ENCODE results near the gene RPS18.
A peak's percentile ranks its signal among the peaks of the same experiment; 100 is the strongest.
"Not testable (repeated sequence)": the region's sequence is repeated elsewhere in the genome, so short reads cannot be mapped to it uniquely, and the experiment has no call there.

RPS18 gene

DNA sequence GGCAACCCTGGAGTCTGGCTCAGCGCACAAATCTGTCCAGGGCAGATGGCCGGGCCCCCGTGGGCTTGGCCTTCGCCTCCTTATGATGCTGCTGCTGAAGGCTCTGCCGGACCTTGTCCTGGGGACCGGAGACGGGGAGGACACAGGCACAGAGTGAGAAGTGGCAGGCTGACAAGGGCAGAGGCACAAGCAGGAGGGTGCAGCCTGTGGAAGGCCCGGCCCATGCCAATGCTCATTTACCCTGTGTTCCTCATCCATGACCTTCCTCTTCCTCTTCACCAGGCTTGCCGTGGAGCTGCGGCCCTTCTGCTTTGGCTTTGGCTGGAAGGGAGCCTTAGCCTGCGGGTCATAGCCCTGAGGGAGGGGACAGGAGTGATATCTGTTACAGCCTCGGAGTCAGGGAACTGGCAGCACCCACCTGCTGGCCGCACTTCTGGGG, 7.4 kb downstream of the RPS18 start:
- Histone ChIP-seq H3K9ac (ENCODE audit: low read length) (no peak overlapping the region), H3K27ac (ENCODE audit: low read depth, low read length) (no peak overlapping the region), H3K4me3 (ENCODE audit: low read depth, low read length) (no peak overlapping the region), H3K36me3 (ENCODE audit: control insufficient read depth, insufficient read depth, low read length) (peaks cover 78% of the 10 kb centered on the region), H3K27me3 (ENCODE audit: control insufficient read depth, insufficient read depth, low read length) (no peaks in the 10 kb centered on the region), H3K4me1 (ENCODE audit: control insufficient read depth, insufficient read depth, low read length) (peaks cover 17% of the 10 kb centered on the region; the same call in 1 of the 2 replicates), H3K9me3 (ENCODE audit: control insufficient read depth, insufficient read depth, low read depth, low read length) (no peaks in the 10 kb centered on the region)

DNA sequence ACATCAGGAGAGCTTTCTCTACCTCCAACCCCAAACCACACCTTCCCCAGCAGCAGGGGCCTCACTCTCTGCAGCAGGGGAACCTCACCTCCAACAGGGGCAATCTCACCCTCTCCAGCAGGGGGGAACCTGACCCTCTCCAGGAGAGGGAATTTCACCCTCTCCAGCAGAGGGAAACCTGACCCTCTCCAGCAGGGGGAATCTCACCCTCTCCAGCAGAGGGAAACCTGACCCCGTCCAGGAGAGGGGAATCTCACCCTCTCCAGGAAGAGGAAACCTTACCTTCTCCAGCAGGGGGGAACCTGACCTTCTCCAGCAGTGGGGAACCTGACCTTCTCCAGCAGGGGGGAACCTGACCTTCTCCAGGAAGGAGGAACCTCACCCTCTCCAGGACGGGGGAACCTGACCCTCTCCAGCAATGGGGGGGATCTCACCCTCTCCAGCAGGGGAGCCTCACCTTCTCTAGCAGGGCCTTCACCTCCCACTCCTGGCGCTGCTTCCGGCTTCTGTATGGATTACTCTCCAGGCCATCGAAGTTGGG, 8.2 kb downstream of the RPS18 start:
- H3K27ac ChIP-seq (ENCODE audit: low read depth, low read length) = no peak overlapping the region
- peaks cover 77% of the 10 kb centered on the region for H3K36me3 ChIP-seq (ENCODE audit: control insufficient read depth, insufficient read depth, low read length)
- no peak overlapping the region for H3K9ac ChIP-seq (ENCODE audit: low read length)
- H3K4me1 ChIP-seq (ENCODE audit: control insufficient read depth, insufficient read depth, low read length) = peaks cover 9% of the 10 kb centered on the region; the same call in 1 of the 2 replicates
- H3K27me3 ChIP-seq (ENCODE audit: control insufficient read depth, insufficient read depth, low read length) = no peaks in the 10 kb centered on the region
- no peaks in the 10 kb centered on the region for H3K9me3 ChIP-seq (ENCODE audit: control insufficient read depth, insufficient read depth, low read depth, low read length)
- no peak overlapping the region for H3K4me3 ChIP-seq (ENCODE audit: low read depth, low read length)

DNA sequence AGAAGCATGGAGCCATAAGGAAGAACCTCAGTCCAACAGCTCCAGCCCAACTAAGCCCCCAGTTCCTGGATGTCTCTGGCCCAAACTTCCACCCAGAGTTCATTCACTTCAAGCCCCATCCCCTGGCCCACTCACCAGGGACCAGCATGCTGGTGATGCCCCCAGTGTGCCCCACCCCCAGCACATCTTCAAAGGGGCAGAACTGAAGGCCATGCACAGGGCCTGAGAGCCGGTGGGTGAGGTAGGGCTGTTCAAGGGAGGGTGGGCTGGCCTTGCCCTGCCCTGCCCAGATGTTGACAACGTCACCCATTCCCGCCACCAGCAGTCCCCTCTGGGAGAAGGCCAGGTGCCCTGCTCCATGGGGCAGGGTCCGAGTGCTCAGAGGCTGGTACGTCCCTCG, 8.7 kb downstream of the RPS18 start:
- Histone ChIP-seq H3K9me3 (ENCODE audit: control insufficient read depth, insufficient read depth, low read depth, low read length) (no peaks in the 10 kb centered on the region), H3K36me3 (ENCODE audit: control insufficient read depth, insufficient read depth, low read length) (peaks cover 72% of the 10 kb centered on the region), H3K27ac (ENCODE audit: low read depth, low read length) (no peak overlapping the region), H3K9ac (ENCODE audit: low read length) (no peak overlapping the region), H3K27me3 (ENCODE audit: control insufficient read depth, insufficient read depth, low read length) (no peaks in the 10 kb centered on the region), H3K4me1 (ENCODE audit: control insufficient read depth, insufficient read depth, low read length) (peaks cover 9% of the 10 kb centered on the region; the same call in 1 of the 2 replicates), H3K4me3 (ENCODE audit: low read depth, low read length) (no peak overlapping the region)

DNA sequence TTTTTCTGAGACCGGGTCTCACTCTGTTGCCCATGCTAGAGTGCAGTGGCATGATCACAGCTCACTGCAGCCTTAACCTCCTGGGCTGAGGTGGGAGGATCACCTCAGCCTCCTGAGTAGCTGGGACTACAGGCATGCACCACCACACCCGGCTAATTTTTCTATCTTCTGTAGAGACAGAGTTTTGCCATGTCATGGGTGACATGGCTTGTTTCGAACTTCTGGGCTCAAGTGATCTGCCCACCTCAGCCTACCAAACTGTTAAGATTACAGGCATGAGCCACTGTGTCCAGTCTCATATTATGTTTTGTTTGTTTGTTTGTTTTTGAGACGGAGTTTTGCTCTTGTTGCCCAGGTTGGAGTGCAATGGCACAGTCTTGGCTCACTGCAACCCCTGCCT, 13.3 kb downstream of the RPS18 start:
- H3K36me3 ChIP-seq (ENCODE audit: control insufficient read depth, insufficient read depth, low read length) = peaks cover 59% of the 10 kb centered on the region
- not testable (repeated sequence) for H3K9me3 ChIP-seq (ENCODE audit: control insufficient read depth, insufficient read depth, low read depth, low read length); H3K9ac ChIP-seq (ENCODE audit: low read length); H3K27me3 ChIP-seq (ENCODE audit: control insufficient read depth, insufficient read depth, low read length); H3K27ac ChIP-seq (ENCODE audit: low read depth, low read length); H3K4me3 ChIP-seq (ENCODE audit: low read depth, low read length); H3K4me1 ChIP-seq (ENCODE audit: control insufficient read depth, insufficient read depth, low read length)

DNA sequence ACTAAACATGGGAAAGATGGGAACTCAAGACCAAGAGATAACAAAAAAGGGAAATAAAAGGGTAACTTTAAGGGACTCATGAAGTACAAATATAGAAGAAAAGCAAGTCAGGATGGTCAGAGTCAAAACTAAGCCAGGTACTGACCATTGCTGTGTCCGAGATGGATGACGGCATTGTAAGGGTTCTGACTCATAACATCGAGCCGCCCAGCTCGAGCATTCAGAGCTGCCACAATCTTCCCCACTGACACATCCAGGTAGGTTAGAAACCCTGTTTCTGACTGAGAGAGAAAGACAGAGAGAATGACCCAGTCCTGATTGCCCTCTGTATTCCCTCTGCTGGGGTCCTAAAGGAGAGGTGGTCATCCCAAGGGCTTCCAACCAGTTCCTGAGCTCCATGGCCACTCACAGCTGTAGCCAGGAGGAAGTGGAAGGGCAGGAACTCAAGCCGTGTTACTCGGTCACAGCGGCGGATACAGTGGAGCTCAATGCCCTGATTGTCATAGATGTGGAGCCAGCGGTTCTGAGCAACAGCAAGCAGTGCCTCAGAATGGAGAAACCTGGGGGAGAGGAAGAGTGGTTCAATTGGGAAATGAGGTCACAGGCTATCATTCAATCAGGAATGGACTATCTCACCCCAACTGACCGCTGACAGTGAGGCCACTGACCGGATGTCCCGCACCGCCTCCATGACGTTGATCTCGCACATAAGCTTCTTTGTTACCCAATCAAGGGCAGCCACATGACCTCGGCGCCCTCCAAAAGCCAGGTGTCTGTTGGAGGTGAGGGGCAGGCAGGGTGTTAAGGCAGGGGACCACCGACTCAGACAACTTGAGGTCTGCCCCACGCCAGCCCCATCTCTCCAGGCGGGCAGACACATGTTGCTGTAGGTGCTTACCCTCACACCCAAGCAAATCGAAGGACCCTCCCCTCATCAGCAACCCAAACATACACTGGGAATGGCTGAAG, 15.4 kb downstream of the RPS18 start:
- no peak overlapping the region for H3K27ac ChIP-seq (ENCODE audit: low read depth, low read length)
- H3K36me3 ChIP-seq (ENCODE audit: control insufficient read depth, insufficient read depth, low read length) = peaks cover 56% of the 10 kb centered on the region
- H3K4me3 ChIP-seq (ENCODE audit: low read depth, low read length) = no peak overlapping the region

GRCh38 chr6:33288141-33288920, 16.5 kb downstream of the RPS18 start:
- H3K4me3 ChIP-seq (ENCODE audit: low read depth, low read length) = peak overlapping the region; percentile 91
- H3K27ac ChIP-seq (ENCODE audit: low read depth, low read length) = no peak overlapping the region
- H3K36me3 ChIP-seq (ENCODE audit: control insufficient read depth, insufficient read depth, low read length) = peaks cover 60% of the 10 kb centered on the region
- H3K9ac ChIP-seq (ENCODE audit: low read length) = peak overlapping the region; percentile 87
- H3K4me1 ChIP-seq (ENCODE audit: control insufficient read depth, insufficient read depth, low read length) = peaks cover 11% of the 10 kb centered on the region
- no peaks in the 10 kb centered on the region for H3K27me3 ChIP-seq (ENCODE audit: control insufficient read depth, insufficient read depth, low read length)
- H3K9me3 ChIP-seq (ENCODE audit: control insufficient read depth, insufficient read depth, low read depth, low read length) = no peaks in the 10 kb centered on the region

More for the DNA sequence above, 15.4 kb downstream of the RPS18 start:
- Histone ChIP-seq H3K27me3 (ENCODE audit: control insufficient read depth, insufficient read depth, low read length) (no peaks in the 10 kb centered on the region), H3K4me1 (ENCODE audit: control insufficient read depth, insufficient read depth, low read length) (peaks cover 11% of the 10 kb centered on the region), H3K9ac (ENCODE audit: low read length) (no peak overlapping the region), H3K9me3 (ENCODE audit: control insufficient read depth, insufficient read depth, low read depth, low read length) (no peaks in the 10 kb centered on the region)

GRCh38 chr6:33288921-33289783, 17.3 kb downstream of the RPS18 start, which contains the start of the genes PFDN6 and WDR46:
Gene PFDN6, plus strand, starts transcription at chr6:33289601. Its CDS starts 256 bp downstream, at chr6:33289857.
Gene WDR46, minus strand, starts transcription at chr6:33289239. Its CDS starts 69 bp downstream, at chr6:33289170.
- peak within 1 kb of the TSS; percentile 61; the same call in 1 of the 2 replicates for H3K27ac ChIP-seq (ENCODE audit: low read depth, low read length)
- peak within 1 kb of the TSS; percentile 91 for H3K4me3 ChIP-seq (ENCODE audit: low read depth, low read length)
- no peaks in the 10 kb centered on the region for H3K9me3 ChIP-seq (ENCODE audit: control insufficient read depth, insufficient read depth, low read depth, low read length)
- peak within 1 kb of the TSS; percentile 87 for H3K9ac ChIP-seq (ENCODE audit: low read length)
- H3K27me3 ChIP-seq (ENCODE audit: control insufficient read depth, insufficient read depth, low read length) = no peaks in the 10 kb centered on the region
- peaks cover 61% of the 10 kb centered on the region for H3K36me3 ChIP-seq (ENCODE audit: control insufficient read depth, insufficient read depth, low read length)
- peaks cover 11% of the 10 kb centered on the region for H3K4me1 ChIP-seq (ENCODE audit: control insufficient read depth, insufficient read depth, low read length)

DNA sequence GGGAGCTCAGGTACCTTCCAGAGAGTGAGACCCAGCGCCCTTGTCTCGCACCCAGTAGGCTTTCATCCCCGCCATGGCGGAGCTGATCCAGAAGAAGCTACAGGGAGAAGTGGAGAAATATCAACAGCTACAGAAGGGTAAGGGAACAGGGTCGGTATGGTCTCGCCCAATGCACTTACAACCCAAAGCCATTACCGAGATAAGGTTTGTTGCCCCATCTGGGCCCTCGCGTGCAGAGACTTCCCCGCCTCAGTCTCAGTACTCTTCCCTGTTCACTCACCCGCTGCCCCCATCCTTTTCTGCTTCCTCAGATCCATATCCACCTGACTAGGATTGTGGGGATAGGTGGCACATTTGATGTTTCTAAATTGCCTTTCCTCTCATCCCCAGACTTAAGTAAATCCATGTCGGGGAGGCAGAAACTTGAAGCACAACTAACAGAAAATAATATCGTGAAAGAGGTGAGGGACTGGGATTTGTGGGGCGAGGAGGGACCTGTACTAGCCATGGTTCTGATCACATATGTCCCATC, 18.0 kb downstream of the RPS18 start:
- Histone ChIP-seq H3K36me3 (ENCODE audit: control insufficient read depth, insufficient read depth, low read length) (peaks cover 59% of the 10 kb centered on the region), H3K27ac (ENCODE audit: low read depth, low read length) (peak overlapping the region; percentile 61; the same call in 1 of the 2 replicates), H3K4me1 (ENCODE audit: control insufficient read depth, insufficient read depth, low read length) (peaks cover 11% of the 10 kb centered on the region), H3K4me3 (ENCODE audit: low read depth, low read length) (peak overlapping the region; percentile 91), H3K27me3 (ENCODE audit: control insufficient read depth, insufficient read depth, low read length) (no peaks in the 10 kb centered on the region), H3K9ac (ENCODE audit: low read length) (peak overlapping the region; percentile 87), H3K9me3 (ENCODE audit: control insufficient read depth, insufficient read depth, low read depth, low read length) (no peaks in the 10 kb centered on the region)

DNA sequence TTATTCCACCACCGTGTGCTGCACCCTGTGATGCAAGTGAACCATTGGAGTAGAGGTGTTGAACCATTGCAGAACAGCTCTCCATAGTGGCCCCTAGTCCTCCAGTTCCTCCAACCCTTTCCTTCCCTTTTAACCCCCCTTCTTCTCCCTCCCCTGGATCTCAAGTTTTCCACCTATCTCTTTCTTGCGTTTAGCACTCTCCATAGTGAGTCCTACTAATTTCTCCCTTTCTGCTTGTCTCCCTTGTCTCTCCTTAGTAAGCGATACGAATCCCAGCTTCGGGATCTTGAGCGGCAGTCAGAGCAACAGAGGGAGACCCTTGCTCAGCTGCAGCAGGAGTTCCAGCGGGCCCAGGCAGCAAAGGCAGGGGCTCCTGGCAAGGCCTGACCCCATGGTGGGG, 18.6 kb downstream of the RPS18 start:
- Histone ChIP-seq H3K27me3 (ENCODE audit: control insufficient read depth, insufficient read depth, low read length) (no peaks in the 10 kb centered on the region), H3K4me1 (ENCODE audit: control insufficient read depth, insufficient read depth, low read length) (peaks cover 11% of the 10 kb centered on the region), H3K4me3 (ENCODE audit: low read depth, low read length) (peak overlapping the region; percentile 91), H3K9ac (ENCODE audit: low read length) (peak overlapping the region; percentile 87), H3K27ac (ENCODE audit: low read depth, low read length) (no peak overlapping the region), H3K36me3 (ENCODE audit: control insufficient read depth, insufficient read depth, low read length) (peaks cover 62% of the 10 kb centered on the region), H3K9me3 (ENCODE audit: control insufficient read depth, insufficient read depth, low read depth, low read length) (no peaks in the 10 kb centered on the region)

Data from HUES6 (cell line).